ENCODE data around the gene SKAP2. TPM values are rescaled to one million over a fixed set of nuclear protein-coding genes. Genes with fewer than 3 reads are reported as not detected.

SKAP2 gene
- total RNA-seq, 1 experiment from 2014 or later, result 0.56 TPM

GRCh38 chr7:26625286-26625685, 239.1 kb downstream of the SKAP2 start:
- CTCF ChIA-PET, result no interaction called here
- Histone ChIP-seq H3K27me3 (replicated peaks; ENCODE audit: insufficient read depth, low read depth, low read length, poor library complexity) (no peaks in the 10 kb centered on the region), H3K4me3 (ENCODE audit: low read depth, low read length, poor library complexity, severe bottlenecking) (no peak overlapping the region), H3K36me3 (ENCODE audit: insufficient read depth, low read length, poor library complexity, severe bottlenecking) (no peaks in the 10 kb centered on the region), H3K4me1 (ENCODE audit: insufficient read depth, low read length, poor library complexity, severe bottlenecking) (no peaks in the 10 kb centered on the region), H3K9me3 (ENCODE audit: low read depth, low read length, poor library complexity, severe bottlenecking) (no peaks in the 10 kb centered on the region), H3K27ac (ENCODE audit: low read depth, low read length, poor library complexity, severe bottlenecking) (no peak overlapping the region)
- POLR2A ChIA-PET (ENCODE audit: low non-redundant PET), result no interaction called here
- TF ChIP-seq CTCF (conservative IDR thresholded peaks at IDR 0.05; ENCODE audit: low read depth, low read length), result no peak
- intact Hi-C loops (cut with micrococcal nuclease; ENCODE audit: unreplicated experiment), result no loop called here
- no TSS peak for BruUV-seq (replicated peaks)
- DNase-seq (ENCODE audit: low spot score), result no peak

- ChIA-PET POLR2A (ENCODE audit: low non-redundant PET) (no interaction called here), CTCF (no interaction called here)
- TF ChIP-seq EZH2 (IDR thresholded peaks at IDR 0.05; ENCODE audit: borderline replicate concordance, low read depth, low read length, poor library complexity, severe bottlenecking), result no peak
- no peak for TF ChIP-seq CTCF (conservative IDR thresholded peaks at IDR 0.05; ENCODE audit: low read depth, low read length)
- intact Hi-C loops (cut with micrococcal nuclease; ENCODE audit: unreplicated experiment), result no loop called here
- Histone ChIP-seq H3K36me3 (ENCODE audit: insufficient read depth, low read length, poor library complexity, severe bottlenecking) (no peaks in the 10 kb centered on the region), H3K27me3 (replicated peaks; ENCODE audit: insufficient read depth, low read depth, low read length, poor library complexity) (no peaks in the 10 kb centered on the region), H3K4me3 (ENCODE audit: low read depth, low read length, poor library complexity, severe bottlenecking) (no peak overlapping the region), H3K4me1 (ENCODE audit: insufficient read depth, low read length, poor library complexity, severe bottlenecking) (no peaks in the 10 kb centered on the region), H3K9me3 (ENCODE audit: low read depth, low read length, poor library complexity, severe bottlenecking) (no peaks in the 10 kb centered on the region), H3K27ac (ENCODE audit: low read depth, low read length, poor library complexity, severe bottlenecking) (no peak overlapping the region)
- DNase-seq (ENCODE audit: low spot score), result no peak
- BruUV-seq (replicated peaks), result no TSS peak
These were observed 239.6 kb downstream of the SKAP2 start for GRCh38 chr7:26624839-26625238.

- ChIA-PET CTCF (no interaction called here), POLR2A (ENCODE audit: low non-redundant PET) (no interaction called here)
- Histone ChIP-seq H3K27me3 (replicated peaks; ENCODE audit: insufficient read depth, low read depth, low read length, poor library complexity) (no peaks in the 10 kb centered on the region), H3K27ac (ENCODE audit: low read depth, low read length, poor library complexity, severe bottlenecking) (no peak overlapping the region), H3K4me3 (ENCODE audit: low read depth, low read length, poor library complexity, severe bottlenecking) (no peak overlapping the region), H3K36me3 (ENCODE audit: insufficient read depth, low read length, poor library complexity, severe bottlenecking) (no peaks in the 10 kb centered on the region), H3K9me3 (ENCODE audit: low read depth, low read length, poor library complexity, severe bottlenecking) (no peaks in the 10 kb centered on the region), H3K4me1 (ENCODE audit: insufficient read depth, low read length, poor library complexity, severe bottlenecking) (no peaks in the 10 kb centered on the region)
- intact Hi-C loops (cut with micrococcal nuclease; ENCODE audit: unreplicated experiment), result no loop called here
- no peak for DNase-seq (ENCODE audit: low spot score)
- TF ChIP-seq CTCF (conservative IDR thresholded peaks at IDR 0.05; ENCODE audit: low read depth, low read length) (no peak), EZH2 (IDR thresholded peaks at IDR 0.05; ENCODE audit: borderline replicate concordance, low read depth, low read length, poor library complexity, severe bottlenecking) (no peak)
- BruUV-seq (replicated peaks), result no TSS peak
These were observed 240.0 kb downstream of the SKAP2 start for GRCh38 chr7:26624431-26624830.
